Measurements from ENCODE around the gene SLC16A9.
"Not testable (repeated sequence)": the region's sequence is repeated elsewhere in the genome, so short reads cannot be mapped to it uniquely, and the experiment has no call there.

Gene SLC16A9

GRCh38 chr10:59684006-59684405, 25.6 kb downstream of the SLC16A9 start:
- in situ Hi-C loops (cut with HindIII; ENCODE audit: low pct_ligation_motif_present, low pct_unique_long_range_greater_than_20kb, low sequenced_read_pairs), result no loop called here
- DNase-seq, result no peak

- no peak for DNase-seq
- in situ Hi-C loops (cut with HindIII; ENCODE audit: low pct_ligation_motif_present, low pct_unique_long_range_greater_than_20kb, low sequenced_read_pairs), result no loop called here
These were observed 26.4 kb downstream of the SLC16A9 start for GRCh38 chr10:59682986-59683937.

- in situ Hi-C loops (cut with HindIII; ENCODE audit: low pct_ligation_motif_present, low pct_unique_long_range_greater_than_20kb, low sequenced_read_pairs), result no loop called here
- no peak for DNase-seq
These were observed 29.5 kb downstream of the SLC16A9 start for GRCh38 chr10:59680199-59680598.

GRCh38 chr10:59678884-59679301, 30.8 kb downstream of the SLC16A9 start:
- no peak for DNase-seq
- in situ Hi-C loops (cut with HindIII; ENCODE audit: low pct_ligation_motif_present, low pct_unique_long_range_greater_than_20kb, low sequenced_read_pairs), result no loop called here

- in situ Hi-C loops (cut with HindIII; ENCODE audit: low pct_ligation_motif_present, low pct_unique_long_range_greater_than_20kb, low sequenced_read_pairs), result no loop called here
- no peak for DNase-seq
These were observed 32.3 kb downstream of the SLC16A9 start for GRCh38 chr10:59677253-59677831.

- in situ Hi-C loops (cut with HindIII; ENCODE audit: low pct_ligation_motif_present, low pct_unique_long_range_greater_than_20kb, low sequenced_read_pairs), result no loop called here
- peak; percentile 8 for DNase-seq
These were observed 33.8 kb downstream of the SLC16A9 start for GRCh38 chr10:59675812-59676211.

GRCh38 chr10:59674215-59674836, 35.3 kb downstream of the SLC16A9 start:
- in situ Hi-C loops (cut with HindIII; ENCODE audit: low pct_ligation_motif_present, low pct_unique_long_range_greater_than_20kb, low sequenced_read_pairs), result no loop called here
- DNase-seq, result peak; percentile 19

GRCh38 chr10:59672150-59672875, 37.3 kb downstream of the SLC16A9 start:
- in situ Hi-C loops (cut with HindIII; ENCODE audit: low pct_ligation_motif_present, low pct_unique_long_range_greater_than_20kb, low sequenced_read_pairs), result no loop called here
- no peak for DNase-seq

- in situ Hi-C loops (cut with HindIII; ENCODE audit: low pct_ligation_motif_present, low pct_unique_long_range_greater_than_20kb, low sequenced_read_pairs), result no loop called here
- DNase-seq, result no peak
These were observed 39.4 kb downstream of the SLC16A9 start for GRCh38 chr10:59670269-59670668.

GRCh38 chr10:59668096-59668495, 41.6 kb downstream of the SLC16A9 start:
- in situ Hi-C loops (cut with HindIII; ENCODE audit: low pct_ligation_motif_present, low pct_unique_long_range_greater_than_20kb, low sequenced_read_pairs), result no loop called here
- no peak for DNase-seq

GRCh38 chr10:59666310-59666709, 43.3 kb downstream of the SLC16A9 start:
- in situ Hi-C loops (cut with HindIII; ENCODE audit: low pct_ligation_motif_present, low pct_unique_long_range_greater_than_20kb, low sequenced_read_pairs), result no loop called here
- no peak for DNase-seq

GRCh38 chr10:59663213-59663612, 46.4 kb downstream of the SLC16A9 start:
- DNase-seq; in situ Hi-C loops (cut with HindIII; ENCODE audit: low pct_ligation_motif_present, low pct_unique_long_range_greater_than_20kb, low sequenced_read_pairs): not testable (repeated sequence)

- in situ Hi-C loops (cut with HindIII; ENCODE audit: low pct_ligation_motif_present, low pct_unique_long_range_greater_than_20kb, low sequenced_read_pairs), result no loop called here
- no peak for DNase-seq
These were observed 51.9 kb downstream of the SLC16A9 start for GRCh38 chr10:59657724-59658123.

GRCh38 chr10:59655309-59655708, 54.3 kb downstream of the SLC16A9 start:
- in situ Hi-C loops (cut with HindIII; ENCODE audit: low pct_ligation_motif_present, low pct_unique_long_range_greater_than_20kb, low sequenced_read_pairs), result no loop called here
- DNase-seq, result no peak

GRCh38 chr10:59654007-59654406, 55.6 kb downstream of the SLC16A9 start:
- no peak for DNase-seq
- in situ Hi-C loops (cut with HindIII; ENCODE audit: low pct_ligation_motif_present, low pct_unique_long_range_greater_than_20kb, low sequenced_read_pairs), result no loop called here

- DNase-seq, result no peak
- in situ Hi-C loops (cut with HindIII; ENCODE audit: low pct_ligation_motif_present, low pct_unique_long_range_greater_than_20kb, low sequenced_read_pairs), result no loop called here
These were observed 57.7 kb downstream of the SLC16A9 start for GRCh38 chr10:59651902-59652301.

- DNase-seq, result no peak
- in situ Hi-C loops (cut with HindIII; ENCODE audit: low pct_ligation_motif_present, low pct_unique_long_range_greater_than_20kb, low sequenced_read_pairs), result no loop called here
These were observed 59.9 kb downstream of the SLC16A9 start for GRCh38 chr10:59649606-59650346.

- DNase-seq, result no peak
- in situ Hi-C loops (cut with HindIII; ENCODE audit: low pct_ligation_motif_present, low pct_unique_long_range_greater_than_20kb, low sequenced_read_pairs), result no loop called here
These were observed 60.9 kb downstream of the SLC16A9 start for GRCh38 chr10:59648711-59649201.

Measured in ACHN (cell line).